Erythroblast (primary cell): ENCODE data around the gene CREB5.

ENCODE experiments used
- GATA1 ChIP-seq: IDR thresholded peaks from 2 replicates; pipeline ENCODE4 v1.6.1; 2011; ENCODE audit warnings: low read depth, mild to moderate bottlenecking, control low read depth, low read length, moderate library complexity
- POLR2A ChIP-seq: IDR thresholded peaks from 2 replicates; pipeline ENCODE4 v1.6.1; 2011; ENCODE audit warnings: mild to moderate bottlenecking, low read length

DNA sequence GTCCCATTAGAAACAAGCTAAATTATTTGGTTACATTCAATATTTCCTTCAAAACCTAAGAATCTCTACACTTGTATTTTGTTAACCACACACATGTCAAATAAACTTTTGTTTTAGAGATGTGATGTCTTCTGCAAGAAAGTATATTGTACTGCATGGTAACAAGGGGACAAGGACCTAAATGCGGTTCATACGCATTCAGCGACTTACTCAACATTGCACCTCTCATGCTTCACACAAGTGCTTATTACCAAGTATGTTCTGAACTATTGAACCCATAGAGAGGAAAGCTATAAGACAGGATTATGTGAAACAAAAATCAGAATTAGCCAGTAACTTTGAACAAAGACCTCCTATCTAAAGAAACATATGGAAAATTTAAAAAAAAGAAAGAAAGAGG lies 68.3 kb downstream of the CREB5 start:
- TF ChIP-seq POLR2A = no peak
- TF ChIP-seq GATA1 = no peak
